ENCODE results near the gene CAMTA1. TPM values are rescaled to one million over a fixed set of nuclear protein-coding genes. Genes with fewer than 3 reads are reported as not detected.

CAMTA1 gene
- total RNA-seq, 3 donors from 2014 or later, result 73.4 to 114 (median 82.6) TPM

GRCh38 chr1:7287013-7287412, 501.8 kb downstream of the CAMTA1 start:
- no peak for ATAC-seq
- peaks cover 5% of the 10 kb centered on the region for H3K4me1 ChIP-seq (ENCODE audit: low read depth)
- no peak overlapping the region for H3K4me3 ChIP-seq
- no peaks in the 10 kb centered on the region for H3K36me3 ChIP-seq (ENCODE audit: low read depth)
- intact Hi-C loops (cut with DNase I, micrococcal nuclease), result no loop called here
- no peak for TF ChIP-seq CTCF (IDR thresholded peaks at IDR 0.05)
- H3K9me3 ChIP-seq, result no peaks in the 10 kb centered on the region
- DNase-seq, result no peak

GRCh38 chr1:7288992-7289391, 503.7 kb downstream of the CAMTA1 start:
- Histone ChIP-seq H3K36me3 (ENCODE audit: low read depth) (no peaks in the 10 kb centered on the region), H3K4me3 (no peak overlapping the region), H3K9me3 (no peaks in the 10 kb centered on the region), H3K4me1 (ENCODE audit: low read depth) (peaks cover 5% of the 10 kb centered on the region)
- no peak for ATAC-seq
- intact Hi-C loops (cut with DNase I, micrococcal nuclease), result no loop called here
- DNase-seq, result no peak
- TF ChIP-seq CTCF (IDR thresholded peaks at IDR 0.05), result no peak

GRCh38 chr1:7289694-7290093, 504.4 kb downstream of the CAMTA1 start:
- DNase-seq (no peak), ATAC-seq (peak; percentile 46)
- Histone ChIP-seq H3K36me3 (ENCODE audit: low read depth) (no peaks in the 10 kb centered on the region), H3K9me3 (no peaks in the 10 kb centered on the region), H3K4me3 (no peak overlapping the region), H3K4me1 (ENCODE audit: low read depth) (peaks cover 5% of the 10 kb centered on the region)
- intact Hi-C loops (cut with DNase I, micrococcal nuclease), result no loop called here
- no peak for TF ChIP-seq CTCF (IDR thresholded peaks at IDR 0.05)

GRCh38 chr1:7290971-7291970, 506.0 kb downstream of the CAMTA1 start:
- TF ChIP-seq CTCF (IDR thresholded peaks at IDR 0.05), result no peak
- Histone ChIP-seq H3K4me1 (ENCODE audit: low read depth) (peaks cover 5% of the 10 kb centered on the region), H3K4me3 (no peak overlapping the region), H3K9me3 (no peaks in the 10 kb centered on the region), H3K36me3 (ENCODE audit: low read depth) (no peaks in the 10 kb centered on the region)
- intact Hi-C loops (cut with DNase I, micrococcal nuclease), result no loop called here
- ATAC-seq (peak; percentile 50), DNase-seq (peak in 1 of 3 donors; percentile 39)

GRCh38 chr1:7292036-7292681, 506.9 kb downstream of the CAMTA1 start:
- TF ChIP-seq CTCF (IDR thresholded peaks at IDR 0.05), result no peak
- intact Hi-C loops (cut with DNase I, micrococcal nuclease), result no loop called here
- no peaks in the 10 kb centered on the region for H3K36me3 ChIP-seq (ENCODE audit: low read depth)
- no peak overlapping the region for H3K4me3 ChIP-seq
- peaks cover 4% of the 10 kb centered on the region for H3K9me3 ChIP-seq
- no peak for ATAC-seq
- H3K4me1 ChIP-seq (ENCODE audit: low read depth), result peaks cover 5% of the 10 kb centered on the region
- no peak for DNase-seq

Data from mucosa of descending colon (tissue), 3 donors.